RKO (cell line): ENCODE results near the gene PAQR7.
"Not testable (repeated sequence)": the region's sequence is repeated elsewhere in the genome, so short reads cannot be mapped to it uniquely, and the experiment has no call there.

ENCODE experiments used
- DNase-seq: peaks from one replicate; pipeline ENCODE4 v3.0.0-alpha.2; 2016; ENCODE audit warnings: low spot score

Gene PAQR7

GRCh38 chr1:25844536-25845337 lies 30.8 kb downstream of the PAQR7 start:
- no peak for DNase-seq

DNA sequence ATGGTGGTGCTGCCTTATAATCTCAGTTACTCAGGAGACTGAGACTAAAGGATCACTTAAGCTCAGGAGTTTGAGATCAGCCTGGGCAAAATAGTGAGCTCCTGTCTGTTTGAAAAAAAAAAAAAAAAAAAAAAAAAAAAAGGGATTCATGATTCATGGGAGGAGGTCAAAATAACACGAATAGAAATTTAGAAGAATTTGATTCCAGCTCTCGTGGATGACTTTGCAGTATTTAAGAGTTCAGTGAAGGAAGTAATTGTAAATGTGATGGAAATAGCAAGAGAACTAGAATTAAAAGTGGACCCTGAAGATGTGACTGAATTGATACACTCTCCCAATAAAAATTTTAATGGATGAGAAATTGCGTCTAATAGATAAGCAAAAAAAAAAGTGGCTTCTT lies 32.0 kb downstream of the PAQR7 start:
- no peak for DNase-seq

- not testable (repeated sequence) for DNase-seq
Measured at GRCh38 chr1:25839808-25840207, 35.7 kb downstream of the PAQR7 start.

DNA sequence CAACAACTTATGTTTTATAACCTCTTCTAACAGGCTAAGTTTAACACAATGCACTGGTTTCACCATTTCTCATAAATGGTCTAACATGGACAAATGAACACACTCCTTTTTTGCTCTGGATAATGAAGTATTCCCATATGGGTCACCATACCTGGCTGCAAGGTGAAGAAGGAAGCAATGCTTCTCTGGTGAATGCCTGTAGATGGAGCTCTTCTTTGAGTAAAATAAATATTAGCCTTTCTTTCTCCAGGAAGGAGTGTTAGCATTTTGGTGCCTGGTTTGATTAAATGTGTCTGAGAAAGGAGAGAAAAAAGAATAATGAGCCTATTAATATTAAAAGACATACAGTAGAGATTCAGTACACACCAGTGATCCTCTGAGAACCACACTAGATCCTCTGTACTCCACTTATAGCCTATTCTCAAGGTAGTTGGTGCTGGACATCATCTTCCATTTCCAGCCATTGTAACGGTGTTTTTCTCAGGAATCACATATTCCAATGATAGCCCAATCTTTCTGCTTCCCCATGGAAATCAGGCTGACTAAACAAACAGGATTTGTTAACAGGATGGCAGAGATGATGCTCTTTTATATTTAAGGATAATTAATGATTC lies 38.1 kb downstream of the PAQR7 start:
- DNase-seq, result no peak

DNA sequence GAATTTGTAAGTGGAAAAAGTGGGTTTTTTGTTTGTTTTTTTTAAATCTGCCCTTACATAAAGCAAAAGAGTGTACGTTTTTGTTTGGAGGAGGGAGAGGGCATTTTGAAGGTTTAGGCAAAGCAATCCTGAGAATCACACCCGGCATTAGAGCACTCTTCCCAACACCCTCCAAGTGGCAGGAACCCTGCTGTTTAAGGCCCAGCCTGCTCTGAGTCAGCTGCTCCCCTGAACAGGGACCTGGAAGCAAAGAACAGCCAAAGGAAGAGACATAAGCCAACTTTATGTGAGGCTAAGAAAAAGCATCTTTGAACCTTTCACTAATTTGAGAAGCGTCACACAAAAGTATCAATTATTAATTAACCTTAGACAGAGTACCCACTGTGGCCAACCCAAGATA lies 38.8 kb downstream of the PAQR7 start:
- no peak for DNase-seq

DNA sequence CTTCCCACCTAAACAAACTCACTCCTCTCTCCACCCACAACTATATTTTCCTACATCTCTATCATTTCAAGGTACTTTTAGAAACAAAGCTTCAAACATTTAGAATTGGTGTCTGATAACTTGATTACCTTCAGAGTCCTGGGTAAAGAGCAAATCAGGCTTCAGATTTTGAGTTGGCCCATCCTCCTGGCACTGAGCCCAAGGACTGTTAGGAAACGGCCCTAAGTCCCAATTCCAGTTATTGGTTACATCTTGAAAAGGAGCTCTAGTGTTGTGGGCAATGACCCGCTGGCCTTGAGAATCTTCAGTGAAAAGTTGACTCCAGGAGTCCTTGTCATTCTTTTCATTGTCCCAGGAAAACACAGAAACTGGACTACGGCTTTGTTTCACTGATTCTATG lies 40.6 kb downstream of the PAQR7 start:
- no peak for DNase-seq

DNA sequence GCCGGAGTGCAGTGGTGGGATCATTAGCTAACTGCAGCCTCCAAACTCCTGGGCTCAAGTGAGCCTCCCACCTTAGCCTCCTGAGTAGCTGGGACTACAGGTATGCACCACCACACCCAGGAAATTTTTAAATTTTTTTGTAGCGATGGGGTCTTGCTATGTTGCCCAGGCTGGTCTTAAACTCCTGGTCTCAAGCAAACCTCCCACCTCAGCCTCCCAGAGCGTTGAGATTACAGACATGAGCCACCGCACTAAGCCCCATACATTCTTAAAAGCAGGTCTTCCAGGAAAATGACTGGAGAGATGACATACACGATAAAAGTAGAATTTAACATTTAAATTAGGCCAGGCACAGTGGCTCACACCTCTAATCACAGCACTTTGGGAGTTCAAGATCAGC lies 42.4 kb downstream of the PAQR7 start:
- DNase-seq, result no peak

DNA sequence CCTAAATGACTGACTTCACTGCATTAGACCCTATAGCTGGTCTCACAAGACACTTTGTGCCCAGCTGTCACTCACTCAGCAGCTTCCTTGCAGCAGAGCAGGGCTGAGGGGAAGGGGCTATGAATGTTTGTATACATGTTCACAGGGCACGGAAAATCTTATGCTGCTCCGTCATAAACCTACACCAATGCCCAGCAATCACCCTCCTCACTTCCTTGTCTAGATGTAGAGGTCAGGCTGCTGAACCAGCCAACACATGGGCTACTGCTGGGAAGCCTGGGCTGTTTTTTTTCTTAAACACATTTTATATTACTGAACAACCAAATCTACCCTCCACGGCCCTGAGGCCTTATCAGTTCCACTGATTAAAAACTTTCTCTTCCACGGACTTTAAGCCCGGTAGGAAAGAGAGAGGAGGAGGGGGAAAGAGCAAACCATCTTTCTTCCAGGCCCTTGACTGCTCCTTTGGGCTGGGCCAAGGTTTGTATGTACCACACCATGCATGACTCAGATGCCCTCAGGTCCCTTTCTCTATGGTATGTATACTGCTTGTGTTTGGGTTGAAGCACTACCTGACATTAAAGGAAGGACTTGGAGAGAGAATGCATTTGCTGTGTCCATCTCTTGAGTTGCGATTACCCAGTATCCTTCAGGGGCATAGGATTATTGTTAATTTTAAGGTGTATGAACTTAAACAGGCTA lies 43.0 kb downstream of the PAQR7 start:
- no peak for DNase-seq

DNA sequence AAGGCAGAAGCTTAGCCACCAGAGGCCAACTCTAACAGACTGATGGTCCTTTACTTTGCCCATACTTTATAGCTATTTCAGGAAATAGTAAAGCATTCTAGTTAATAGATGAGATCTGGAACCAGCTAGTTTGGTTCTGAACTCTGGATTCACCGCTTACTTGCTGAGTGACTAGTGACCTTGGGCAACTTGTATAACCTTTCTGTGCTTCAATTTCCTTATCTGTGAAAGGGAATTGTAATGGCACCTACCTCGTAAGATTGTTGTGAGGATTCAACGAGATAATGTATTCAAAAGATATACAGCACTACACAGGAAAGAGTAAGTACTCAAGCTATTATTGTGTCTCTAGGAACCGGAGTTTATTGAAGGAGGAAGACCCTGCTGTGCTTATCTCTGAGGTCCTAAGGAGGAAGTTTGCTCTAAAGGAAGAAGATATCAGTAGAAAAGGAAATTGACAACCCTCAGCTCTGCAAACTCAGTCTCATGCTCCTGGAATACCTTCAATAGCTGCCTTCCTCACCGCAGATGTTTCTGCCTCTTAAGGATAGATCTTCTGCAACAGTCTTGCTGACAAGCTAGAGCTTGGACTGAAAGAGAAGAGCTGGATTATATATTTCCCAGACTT lies 43.8 kb downstream of the PAQR7 start:
- no peak for DNase-seq

DNA sequence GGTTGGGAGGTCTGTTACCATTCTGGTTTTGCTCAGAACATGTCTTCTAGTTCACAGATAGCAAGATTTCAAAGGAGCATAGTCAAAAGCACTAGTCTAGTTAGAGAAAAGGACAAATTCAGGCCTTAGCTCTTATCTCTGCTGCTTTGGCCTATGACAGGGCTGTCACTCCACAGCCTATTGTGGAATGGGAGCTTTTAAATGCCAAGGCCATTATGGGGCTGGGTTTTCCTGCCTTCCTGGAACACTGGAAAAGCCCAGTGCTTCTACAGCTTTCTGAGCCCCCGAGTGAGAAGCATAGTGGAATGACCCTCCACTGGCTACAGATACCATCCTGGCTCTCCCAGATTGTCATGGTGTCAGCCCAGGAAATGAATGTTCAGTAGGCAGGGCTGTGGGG lies 46.5 kb downstream of the PAQR7 start:
- DNase-seq, result no peak

- no peak for DNase-seq
Measured at GRCh38 chr1:25828491-25828890, 47.0 kb downstream of the PAQR7 start.

- DNase-seq, result no peak
Measured at GRCh38 chr1:25826571-25826970, 48.9 kb downstream of the PAQR7 start.

- no peak for DNase-seq
Measured at GRCh38 chr1:25825605-25826004, 49.9 kb downstream of the PAQR7 start.

- DNase-seq, result peak; percentile 70
Measured at GRCh38 chr1:25821630-25822091, 53.8 kb downstream of the PAQR7 start.

GRCh38 chr1:25821112-25821476 lies 54.4 kb downstream of the PAQR7 start:
- DNase-seq, result no peak

DNA sequence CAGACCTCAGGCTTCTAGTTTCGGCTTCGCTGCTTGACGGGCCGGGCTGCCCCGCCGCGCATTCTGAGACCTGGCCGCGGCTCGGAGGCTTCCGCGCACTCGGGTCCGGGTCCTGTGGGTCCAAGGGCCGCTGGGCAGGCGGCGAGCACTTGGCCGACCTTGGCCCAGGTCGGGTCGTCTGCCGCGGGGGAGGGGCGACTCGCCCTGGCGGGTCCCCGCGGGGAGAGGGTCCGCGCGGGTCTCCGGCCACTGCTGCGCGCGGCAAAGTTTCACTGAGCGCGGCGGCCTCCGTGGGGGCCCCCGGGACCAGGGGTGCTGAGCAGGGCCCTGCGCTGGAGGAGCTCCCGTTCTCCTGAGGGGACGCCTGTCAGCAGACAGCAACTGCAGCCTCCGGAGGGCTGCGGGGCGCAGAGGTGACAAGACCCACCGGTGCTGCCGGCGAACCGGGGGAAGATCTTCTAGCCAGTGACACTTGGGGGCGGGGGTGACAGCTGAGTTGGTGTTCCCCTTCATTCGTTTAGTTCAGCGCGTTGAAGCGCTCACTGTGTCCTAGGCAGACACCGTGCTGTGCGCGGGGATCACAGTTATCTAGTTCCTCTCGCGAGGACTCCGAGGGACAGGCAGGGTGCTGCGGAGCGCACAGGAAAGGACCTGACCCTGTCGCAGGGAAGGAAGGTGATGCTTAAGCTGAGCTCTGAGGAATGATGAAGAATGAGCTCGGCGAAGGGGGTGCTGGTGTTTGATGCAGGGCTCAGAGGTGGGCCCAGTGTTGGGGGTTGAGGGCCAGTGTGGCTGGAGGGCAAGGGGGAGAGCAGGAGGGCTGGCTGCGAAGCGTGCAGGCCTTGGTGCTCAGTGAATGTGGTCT lies 55.0 kb downstream of the PAQR7 start:
- peak; percentile 74 for DNase-seq

DNA sequence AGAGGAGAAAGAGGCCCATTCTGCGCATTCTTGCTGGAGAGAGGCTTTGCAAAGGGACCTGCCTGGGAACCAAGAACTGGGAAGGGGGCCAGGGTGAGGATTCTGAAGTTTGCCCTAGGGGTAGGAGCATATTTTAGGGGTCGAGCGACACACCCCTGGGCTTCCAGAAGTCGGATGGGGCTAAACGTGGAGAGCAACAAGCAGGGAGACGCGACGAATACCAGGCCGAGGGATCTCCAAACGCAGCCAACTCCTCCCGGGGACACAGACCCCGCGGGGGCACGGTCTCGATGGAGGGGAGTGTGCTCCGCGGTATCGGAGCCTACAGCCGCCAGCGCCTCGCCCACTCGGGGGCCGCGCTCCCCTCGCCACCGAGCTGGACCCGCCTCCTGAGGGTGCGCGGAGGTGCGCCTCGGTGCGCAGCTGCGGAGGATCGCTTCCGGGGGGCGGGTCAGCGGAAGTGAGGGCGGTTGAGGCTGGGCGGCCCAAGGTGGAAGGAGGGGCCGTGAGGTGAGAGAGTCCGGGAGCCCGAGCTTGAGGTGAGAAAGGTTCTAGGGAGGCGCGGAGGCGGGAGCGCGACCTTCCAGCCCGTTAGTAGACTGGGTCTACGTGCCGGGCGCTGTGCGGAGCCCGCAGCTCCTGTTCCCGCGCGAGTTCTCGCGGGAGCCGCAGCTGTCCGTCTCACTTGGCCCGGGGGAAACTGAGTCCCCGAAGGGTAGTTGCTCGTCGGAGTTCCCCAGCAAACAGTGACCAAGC lies 55.8 kb downstream of the PAQR7 start, which contains the start of gene MTFR1L:
Gene MTFR1L, plus strand, starts transcription at position 464 of the 756 bp plus-strand sequence. CDS start 3,151 bp downstream, outside the sequence.
- peak; percentile 74 for DNase-seq

GRCh38 chr1:25818569-25818968 lies 56.9 kb downstream of the PAQR7 start:
- DNase-seq, result no peak

GRCh38 chr1:25817840-25818501 lies 57.5 kb downstream of the PAQR7 start:
- no peak for DNase-seq

GRCh38 chr1:25816112-25816718 lies 59.3 kb downstream of the PAQR7 start:
- no peak for DNase-seq
